DMS 273 (cell line): ENCODE measurements around the gene WBP2NL.
"Not testable (repeated sequence)": the region's sequence is repeated elsewhere in the genome, so short reads cannot be mapped to it uniquely, and the experiment has no call there.

Source experiments
- DNase-seq: peaks from one replicate; lab custom pipeline; 2025; ENCODE audit not compliant: unreplicated experiment; lab: John Stamatoyannopoulos, UW

The WBP2NL gene

GRCh38 chr22:41998361-41999261 lies at the start of gene WBP2NL:
Gene WBP2NL, plus strand, starts transcription at chr22:41998788. Its CDS starts 31 bp downstream, at chr22:41998819.
- DNase-seq, result peak; percentile 74

GRCh38 chr22:41948928-41949296 lies 49.7 kb upstream of the WBP2NL start:
- DNase-seq, result not testable (repeated sequence)

GRCh38 chr22:41949297-41949965 lies 49.2 kb upstream of the WBP2NL start:
- no peak for DNase-seq

- peak; percentile 42 for DNase-seq
Measured at GRCh38 chr22:41951898-41952474, 46.6 kb upstream of the WBP2NL start, which contains the start of gene SMIM45. Gene SMIM45, plus strand, starts transcription at chr22:41952150.

- DNase-seq, result no peak
Measured at GRCh38 chr22:41952713-41953112, 45.9 kb upstream of the WBP2NL start.

GRCh38 chr22:41957941-41958556 lies 40.5 kb upstream of the WBP2NL start:
- no peak for DNase-seq

- DNase-seq, result no peak
Measured at GRCh38 chr22:41963453-41964111, 35.0 kb upstream of the WBP2NL start.

GRCh38 chr22:41964112-41964491 lies 34.5 kb upstream of the WBP2NL start:
- DNase-seq, result no peak

GRCh38 chr22:41966225-41966606 lies 32.4 kb upstream of the WBP2NL start:
- DNase-seq, result no peak

- DNase-seq, result peak; percentile 80
Measured at GRCh38 chr22:41966607-41967240, 31.9 kb upstream of the WBP2NL start.

GRCh38 chr22:41968601-41969000 lies 30.0 kb upstream of the WBP2NL start:
- peak; percentile 29 for DNase-seq

GRCh38 chr22:41969110-41969646 lies 29.4 kb upstream of the WBP2NL start, which contains the start of gene SEPTIN3:
Gene SEPTIN3, plus strand, starts transcription at chr22:41969443. Its CDS starts 2,050 bp downstream, at chr22:41971493.
- no peak for DNase-seq

GRCh38 chr22:41970601-41971000 lies 28.0 kb upstream of the WBP2NL start:
- DNase-seq, result no peak

- no peak for DNase-seq
Measured at GRCh38 chr22:41971431-41971830, 27.2 kb upstream of the WBP2NL start.

GRCh38 chr22:41974691-41975290 lies 23.8 kb upstream of the WBP2NL start:
- DNase-seq, result no peak

- no peak for DNase-seq
Measured at GRCh38 chr22:41975299-41976069, 23.1 kb upstream of the WBP2NL start.

- peak; percentile 61 for DNase-seq
Measured at GRCh38 chr22:41976070-41976901, 22.3 kb upstream of the WBP2NL start.

GRCh38 chr22:41976961-41977566 lies 21.5 kb upstream of the WBP2NL start:
- DNase-seq, result peak; percentile 71
